Midbrain (tissue), 1 donor: ENCODE results near the gene PRKCZ.

ENCODE experiments used
- DNase-seq: peaks from one replicate; lab custom pipeline; 2025; lab: John Stamatoyannopoulos, UW

Gene PRKCZ

DNA sequence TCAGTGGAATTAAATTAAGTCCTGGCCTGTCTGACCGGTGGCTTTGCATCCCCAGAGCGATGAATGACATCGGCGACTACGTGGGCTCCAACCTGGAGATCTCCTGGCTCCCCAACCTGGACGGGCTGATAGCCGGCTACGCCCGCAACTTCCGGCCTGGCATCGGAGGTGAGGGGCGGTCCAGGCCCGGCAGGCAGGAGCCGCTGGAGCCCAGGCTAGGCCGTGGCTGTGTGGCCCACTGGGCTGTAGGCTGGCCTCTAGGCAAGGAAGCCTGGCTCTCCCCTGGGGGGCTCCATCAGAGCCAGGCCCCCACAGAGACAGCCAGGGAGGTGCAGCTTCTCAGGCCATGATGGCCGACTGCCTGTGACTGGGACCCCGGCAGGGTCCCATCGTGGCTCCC is 25.3 kb upstream of the PRKCZ start:
- no peak for DNase-seq

DNA sequence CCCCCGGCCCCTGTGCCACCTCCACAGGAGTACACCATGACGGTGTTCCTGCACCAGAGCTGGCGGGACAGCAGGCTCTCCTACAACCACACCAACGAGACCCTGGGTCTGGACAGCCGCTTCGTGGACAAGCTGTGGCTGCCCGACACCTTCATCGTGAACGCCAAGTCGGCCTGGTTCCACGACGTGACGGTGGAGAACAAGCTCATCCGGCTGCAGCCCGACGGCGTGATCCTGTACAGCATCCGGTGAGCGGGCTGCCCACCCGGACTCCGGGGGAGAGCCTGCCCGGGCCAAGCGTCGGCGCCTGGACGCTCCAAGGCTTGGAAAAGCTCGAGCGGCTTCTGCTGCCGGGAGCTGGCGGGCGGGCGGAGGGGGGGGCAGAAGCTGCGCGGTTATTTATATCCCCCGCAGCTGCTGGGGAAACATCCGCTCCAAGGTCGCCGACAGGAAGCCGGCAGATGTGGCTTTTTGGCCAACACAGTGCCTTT is 24.7 kb upstream of the PRKCZ start:
- DNase-seq: no peak

DNA sequence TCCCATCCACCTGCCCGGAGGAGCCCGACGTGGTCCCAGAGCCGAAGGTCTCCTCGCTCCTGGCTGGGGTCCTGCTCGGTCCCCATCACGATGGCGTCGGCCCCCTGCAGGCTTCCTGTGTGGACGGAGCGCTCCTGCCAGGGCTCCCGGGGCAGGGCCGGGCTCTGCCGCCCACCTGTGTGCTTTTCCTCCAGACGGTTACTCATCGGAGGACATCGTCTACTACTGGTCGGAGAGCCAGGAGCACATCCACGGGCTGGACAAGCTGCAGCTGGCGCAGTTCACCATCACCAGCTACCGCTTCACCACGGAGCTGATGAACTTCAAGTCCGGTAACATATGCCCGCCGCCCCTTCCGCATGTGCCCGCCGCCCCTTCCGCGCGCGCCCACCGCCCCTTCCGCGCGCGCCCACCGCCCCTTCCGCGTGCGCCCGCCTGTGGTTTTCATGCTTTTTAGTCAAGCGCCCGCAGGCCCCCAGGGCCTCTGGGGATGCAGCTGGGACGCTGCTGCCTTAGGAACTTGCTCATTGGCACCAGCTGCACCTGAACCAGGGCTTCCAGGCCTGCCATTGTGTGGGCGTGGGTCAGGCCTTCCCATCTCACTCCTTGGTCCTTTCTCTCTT is 22.1 kb upstream of the PRKCZ start:
- DNase-seq: no peak

DNA sequence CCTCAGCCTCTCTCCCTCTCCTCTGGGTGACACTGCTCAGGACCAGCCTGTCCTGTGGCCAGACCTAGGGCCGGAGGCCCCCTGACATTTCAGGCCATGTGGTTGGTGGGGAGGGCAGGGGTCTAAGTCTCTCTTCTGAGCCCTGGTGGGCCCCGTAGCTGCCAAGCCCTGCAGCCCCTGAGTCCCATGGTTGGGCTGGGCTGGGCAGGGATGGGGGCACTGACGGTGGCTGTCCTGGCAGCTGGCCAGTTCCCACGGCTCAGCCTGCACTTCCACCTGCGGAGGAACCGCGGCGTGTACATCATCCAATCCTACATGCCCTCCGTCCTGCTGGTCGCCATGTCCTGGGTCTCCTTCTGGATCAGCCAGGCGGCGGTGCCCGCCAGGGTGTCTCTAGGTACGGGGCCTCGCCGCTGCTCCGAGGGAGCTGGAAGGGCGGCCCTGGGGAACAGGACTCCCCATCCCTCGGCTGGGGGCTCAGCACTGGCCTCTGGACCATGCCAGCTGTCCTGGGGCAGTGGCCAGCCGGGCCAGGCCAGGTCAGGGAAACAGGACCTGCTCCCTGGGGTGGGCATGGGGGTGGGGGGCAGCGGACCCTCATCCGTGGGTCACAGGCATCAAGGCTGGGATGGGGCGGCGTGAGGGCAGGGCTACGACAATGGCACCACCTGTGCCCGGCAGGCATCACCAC is 21.2 kb upstream of the PRKCZ start:
- no peak for DNase-seq

DNA sequence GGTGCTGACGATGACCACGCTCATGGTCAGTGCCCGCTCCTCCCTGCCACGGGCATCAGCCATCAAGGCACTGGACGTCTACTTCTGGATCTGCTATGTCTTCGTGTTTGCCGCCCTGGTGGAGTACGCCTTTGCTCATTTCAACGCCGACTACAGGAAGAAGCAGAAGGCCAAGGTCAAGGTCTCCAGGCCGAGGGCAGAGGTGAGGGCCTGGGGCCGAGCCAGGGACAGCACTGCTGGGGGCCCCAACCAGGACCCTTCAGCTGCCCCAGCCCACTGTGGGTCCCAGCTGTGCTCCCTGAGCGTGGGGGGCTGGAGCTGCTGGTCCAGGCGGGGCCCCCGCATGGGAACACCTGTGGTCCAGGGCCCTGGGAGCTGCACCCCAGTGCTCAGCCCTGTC is 20.6 kb upstream of the PRKCZ start:
- no peak for DNase-seq

DNA sequence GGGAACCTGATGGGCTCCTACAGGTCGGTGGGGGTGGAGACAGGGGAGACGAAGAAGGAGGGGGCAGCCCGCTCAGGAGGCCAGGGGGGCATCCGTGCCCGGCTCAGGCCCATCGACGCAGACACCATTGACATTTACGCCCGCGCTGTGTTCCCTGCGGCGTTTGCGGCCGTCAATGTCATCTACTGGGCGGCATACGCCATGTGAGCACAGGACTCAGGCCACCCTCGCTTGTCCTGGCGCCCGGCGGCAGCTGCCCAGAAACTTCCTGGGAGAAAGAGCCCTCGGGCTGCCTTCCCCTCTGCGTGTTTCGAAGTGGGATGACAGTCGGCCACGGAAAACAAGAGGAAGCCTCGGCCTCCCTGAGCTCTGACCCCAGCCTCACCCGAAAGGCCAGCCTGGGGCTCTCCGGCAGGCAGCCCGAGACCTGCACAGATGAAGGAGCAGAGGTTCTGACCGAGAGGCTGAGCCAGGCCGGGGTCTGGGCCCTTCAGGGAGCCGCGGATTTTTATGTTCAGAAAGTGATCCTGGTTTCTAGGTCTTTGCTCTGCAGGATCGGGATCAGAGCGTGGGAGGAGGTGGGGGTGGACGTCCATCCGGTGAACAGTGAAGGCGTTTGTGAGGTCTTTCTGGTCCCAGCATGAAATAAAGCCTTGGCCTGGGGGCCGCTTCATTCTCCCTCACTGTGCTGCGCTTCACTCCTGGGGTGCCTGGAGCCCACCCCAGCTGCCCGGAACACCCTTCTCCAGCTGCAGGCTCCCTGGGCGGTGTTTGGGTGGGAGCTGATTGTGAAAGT is 19.9 kb upstream of the PRKCZ start:
- DNase-seq: no peak

DNA sequence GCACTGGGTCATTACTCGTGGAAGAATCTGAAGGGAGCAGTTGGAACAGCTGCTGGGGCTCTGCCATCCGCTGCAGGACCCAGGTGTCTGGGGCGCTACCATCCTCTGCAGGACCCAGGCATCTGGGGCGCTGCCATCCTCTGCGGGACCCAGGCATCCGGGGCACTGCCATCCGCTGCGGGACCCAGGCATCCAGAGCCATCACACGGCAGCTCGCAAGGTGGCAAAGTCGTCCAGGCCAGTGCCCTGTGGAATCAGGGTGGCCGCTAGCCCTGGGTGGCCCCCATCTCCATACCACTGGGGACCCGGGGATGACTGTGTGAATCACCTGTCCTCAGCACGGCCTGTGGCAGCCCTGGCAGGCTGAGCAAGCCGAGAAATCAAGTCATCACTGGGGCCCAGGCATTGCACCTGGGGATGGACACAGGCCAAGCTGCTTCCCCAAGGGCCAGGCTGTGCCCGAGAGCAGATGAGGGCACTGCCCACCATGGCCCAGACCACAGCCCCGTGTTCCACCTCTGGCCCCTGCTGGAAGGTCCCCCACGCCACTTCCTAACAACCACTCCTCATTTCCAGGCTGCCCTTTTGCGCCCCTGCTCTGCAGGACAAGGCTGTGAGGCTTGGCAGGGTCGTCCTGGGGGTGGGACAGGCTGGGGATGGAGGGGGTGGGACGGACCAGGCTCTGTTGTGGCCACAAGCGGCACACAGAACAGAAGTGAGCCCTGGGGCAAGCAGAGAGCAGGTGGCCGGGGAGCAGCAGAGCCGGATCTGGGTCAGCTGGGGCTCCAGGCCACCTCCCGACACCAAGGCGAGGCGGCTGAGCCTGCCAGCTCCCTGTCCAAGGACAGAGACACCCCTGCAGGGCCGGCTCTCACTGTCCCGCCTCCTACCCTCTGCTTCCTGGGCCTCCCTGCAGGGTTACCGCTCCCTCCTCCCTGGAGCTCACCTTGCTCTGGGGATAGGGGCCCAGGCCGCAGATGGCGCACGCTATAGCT is 18.4 kb upstream of the PRKCZ start:
- DNase-seq: no peak

DNA sequence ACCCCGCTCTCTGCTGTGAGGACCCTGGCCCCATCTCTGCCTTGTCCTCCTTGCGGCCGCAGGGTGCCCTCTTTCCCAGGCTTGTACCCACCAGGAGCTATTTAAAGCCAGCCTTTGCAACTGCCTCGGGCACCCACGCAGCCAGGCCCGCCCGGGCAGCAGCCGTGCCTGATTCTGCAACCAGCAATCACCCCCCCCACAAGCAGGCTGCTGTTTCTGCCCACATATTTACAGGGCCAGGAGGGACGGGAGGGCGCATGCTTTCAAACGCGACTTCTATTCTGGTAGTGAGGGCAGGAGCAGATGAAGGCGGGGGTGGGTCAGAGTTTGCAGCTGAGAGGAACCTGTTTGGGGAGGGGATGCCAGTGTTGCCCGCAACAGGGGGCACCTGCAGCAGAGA is 17.5 kb upstream of the PRKCZ start:
- DNase-seq: no peak

DNA sequence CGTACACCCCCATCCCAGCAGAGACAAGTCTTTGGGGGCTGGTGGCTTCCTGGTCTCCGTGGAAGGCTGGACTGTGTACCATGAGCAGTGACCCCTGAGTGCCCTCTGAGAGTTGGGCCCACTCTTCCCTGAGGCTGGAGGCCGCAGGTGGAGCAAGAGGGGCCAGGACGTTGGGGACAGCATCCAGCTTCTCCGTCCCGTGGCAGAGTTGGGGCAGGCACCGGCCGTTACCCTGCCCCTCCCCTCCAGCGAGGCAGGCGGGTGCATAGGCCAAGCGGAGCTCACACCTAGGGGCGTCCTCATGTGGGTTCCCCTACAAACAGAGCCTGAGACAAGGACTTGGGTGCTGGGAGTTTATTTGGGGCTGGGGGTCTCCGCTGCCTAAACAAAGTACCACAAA is 17.0 kb upstream of the PRKCZ start:
- no peak for DNase-seq

DNA sequence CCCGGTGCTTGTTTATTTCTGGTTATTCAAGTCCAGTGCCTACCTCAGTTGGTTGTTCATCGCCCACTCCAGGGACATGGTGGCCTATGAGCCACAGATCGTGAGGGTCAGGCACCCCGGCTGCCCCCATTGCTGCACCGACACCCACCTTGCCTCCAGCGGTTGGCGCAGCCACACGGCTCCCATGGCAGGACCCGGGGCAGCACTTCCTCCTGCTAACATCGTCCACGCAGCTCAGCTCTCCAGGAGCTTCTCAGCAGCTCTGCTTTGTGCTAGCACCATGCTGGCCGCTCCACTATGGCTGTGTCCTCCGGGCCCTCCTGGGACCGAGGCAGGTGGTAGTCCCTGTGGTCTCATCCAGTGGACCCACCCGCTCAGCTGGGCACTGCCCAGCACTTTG is 13.9 kb upstream of the PRKCZ start:
- DNase-seq: no peak

DNA sequence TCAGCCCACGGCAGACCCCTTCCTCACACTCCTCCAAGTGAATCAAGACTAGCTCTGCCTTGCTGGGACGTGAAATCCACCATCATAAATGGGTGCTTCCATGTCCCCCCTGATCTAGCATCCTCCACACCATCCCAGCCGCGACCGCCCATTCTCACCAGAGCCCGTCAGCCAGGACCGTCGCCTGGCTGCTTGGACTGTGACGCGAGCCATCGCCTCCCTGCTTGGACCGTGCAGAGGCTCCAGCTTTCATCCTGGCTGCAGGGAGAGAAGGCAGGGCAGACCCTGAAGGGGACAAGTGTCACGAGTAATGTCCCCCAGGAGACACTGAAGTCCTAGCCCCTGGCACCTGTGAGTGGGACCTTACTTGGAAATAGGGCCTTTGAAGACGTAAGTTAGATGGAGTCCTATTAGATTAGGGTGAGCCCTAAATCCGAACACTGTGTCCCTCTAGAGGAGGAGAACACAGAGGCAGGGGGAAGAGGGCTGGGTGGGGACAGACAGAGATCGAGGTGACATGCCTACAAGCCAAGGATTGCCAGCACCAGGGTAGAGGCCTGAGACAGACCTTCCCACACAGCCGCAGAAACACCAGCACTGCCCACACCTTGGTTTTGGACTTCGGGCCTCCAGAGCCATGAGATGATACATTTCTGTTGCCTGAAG is 12.8 kb upstream of the PRKCZ start:
- no peak for DNase-seq

DNA sequence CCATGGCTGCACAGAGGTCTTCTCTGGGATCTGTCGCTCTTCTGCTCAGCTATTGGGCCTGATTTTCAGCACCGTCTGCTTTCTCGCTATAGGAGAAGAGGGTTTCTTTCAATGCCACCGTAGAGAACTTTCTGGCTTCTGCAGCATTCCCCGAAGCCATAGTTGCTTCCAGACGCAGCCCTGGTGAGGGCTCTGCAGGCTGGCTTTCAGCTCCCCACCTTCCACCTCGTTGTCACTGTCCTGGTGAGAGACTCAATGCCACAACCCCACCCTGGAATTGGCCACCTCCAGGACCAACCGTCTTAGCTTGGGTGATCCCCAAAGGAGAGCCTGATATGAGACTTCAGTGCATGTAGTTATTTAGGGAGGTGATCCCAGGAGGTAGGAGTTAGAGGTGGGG is 12.0 kb upstream of the PRKCZ start:
- DNase-seq: no peak

DNA sequence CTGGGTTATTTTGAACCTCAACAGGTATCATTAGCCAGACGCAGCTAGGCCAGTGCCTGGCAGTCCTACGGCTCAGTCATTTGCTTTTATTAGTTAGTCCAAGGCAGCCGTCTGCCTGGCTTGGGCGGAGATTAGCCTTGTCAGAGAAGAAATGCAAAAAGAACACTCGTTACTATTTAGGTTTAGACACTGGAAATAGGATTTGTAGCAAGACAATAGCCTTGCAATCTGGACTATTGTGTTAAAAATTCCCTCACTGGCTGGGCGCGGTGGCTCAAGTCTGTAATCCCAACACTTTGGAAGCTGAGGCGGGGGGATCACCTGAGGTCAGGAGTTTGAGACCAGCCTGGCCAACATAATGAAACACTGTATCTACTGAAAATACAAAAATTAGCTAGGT is 11.0 kb upstream of the PRKCZ start:
- DNase-seq: no peak

DNA sequence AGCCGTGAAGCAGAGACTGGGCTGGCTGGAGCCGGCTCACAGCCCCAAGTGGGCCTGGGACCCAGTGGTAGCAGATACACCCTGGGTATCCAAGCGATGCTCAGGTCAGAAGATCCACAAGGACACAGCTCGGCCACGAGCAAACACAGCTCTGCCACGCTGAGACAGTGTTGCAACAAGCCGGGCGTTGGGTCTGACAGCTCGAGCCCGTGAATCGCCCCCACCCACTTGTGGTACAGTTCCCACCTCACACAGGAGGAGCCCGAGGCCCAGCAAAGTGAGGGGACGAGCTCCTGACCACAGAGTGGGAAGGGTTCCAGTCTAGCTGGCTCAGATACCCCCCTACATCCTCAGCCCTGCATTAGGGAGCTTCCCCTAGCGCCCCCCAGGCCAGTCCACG is 8.9 kb upstream of the PRKCZ start:
- DNase-seq: no peak

DNA sequence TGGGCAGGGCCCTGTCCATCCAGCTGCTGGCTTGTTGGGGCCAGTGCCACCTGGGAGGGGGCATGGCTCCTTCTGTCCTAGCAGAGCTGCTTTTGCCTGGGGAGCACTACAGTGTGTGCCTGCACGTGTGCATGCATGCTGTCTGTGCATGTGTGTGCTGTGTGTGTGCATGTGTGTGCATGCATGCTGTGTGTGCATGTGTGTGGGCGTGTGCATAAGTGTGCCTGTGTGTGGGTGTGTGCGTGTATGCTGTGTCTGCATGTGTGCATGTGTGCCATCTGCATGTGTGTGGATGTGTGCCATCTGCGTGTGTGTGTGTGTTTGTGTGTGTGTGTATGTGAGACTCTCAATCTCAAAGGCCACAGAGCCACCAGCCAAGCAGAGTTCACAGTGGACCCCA is 8.3 kb upstream of the PRKCZ start:
- DNase-seq: no peak

DNA sequence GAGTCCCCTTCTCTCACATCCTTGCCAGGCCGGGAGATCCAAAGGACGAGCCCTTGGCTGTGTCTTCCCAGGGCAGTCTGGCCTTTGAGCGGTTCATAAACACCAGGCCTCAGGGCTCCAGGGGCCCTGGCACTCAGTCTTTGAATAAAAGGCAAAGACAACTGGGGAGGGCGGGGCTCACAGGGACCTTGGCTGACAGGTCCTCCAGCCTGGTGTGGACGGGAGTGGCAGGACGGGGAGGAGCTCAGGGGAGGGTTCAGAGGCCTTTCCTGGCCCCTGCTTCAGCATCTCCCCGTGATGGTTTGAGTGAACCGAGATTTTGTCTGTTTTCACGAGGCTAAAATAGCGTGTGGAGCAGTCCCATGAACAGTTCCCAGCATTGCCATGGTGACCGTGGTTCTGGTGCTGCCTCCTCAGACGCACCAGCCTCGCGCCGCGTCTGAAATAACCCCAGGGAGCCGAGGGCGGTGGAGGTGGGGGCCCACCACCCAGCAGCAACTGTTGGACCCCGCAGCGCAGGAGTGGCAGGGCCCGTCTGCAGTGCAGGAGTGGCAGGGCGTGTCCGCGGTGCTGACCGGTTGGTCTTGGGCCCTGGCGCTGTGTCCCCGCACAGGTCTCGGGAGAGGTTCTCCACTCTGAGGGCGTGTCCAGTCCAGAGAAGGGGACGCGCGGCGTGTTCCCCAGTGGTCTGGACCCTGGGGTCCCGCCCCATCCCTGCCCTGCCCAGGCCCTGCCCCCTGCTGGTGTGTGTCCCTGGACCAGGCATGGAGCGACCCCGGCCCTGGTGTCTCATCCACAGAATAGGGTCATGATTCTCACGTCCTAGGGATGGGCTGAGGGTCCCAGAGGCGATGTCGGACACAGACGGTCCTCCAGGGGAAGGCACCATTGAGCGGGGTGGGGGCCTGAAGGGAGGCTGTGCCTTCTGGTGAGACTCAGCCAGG is 7.1 kb upstream of the PRKCZ start:
- DNase-seq: no peak

DNA sequence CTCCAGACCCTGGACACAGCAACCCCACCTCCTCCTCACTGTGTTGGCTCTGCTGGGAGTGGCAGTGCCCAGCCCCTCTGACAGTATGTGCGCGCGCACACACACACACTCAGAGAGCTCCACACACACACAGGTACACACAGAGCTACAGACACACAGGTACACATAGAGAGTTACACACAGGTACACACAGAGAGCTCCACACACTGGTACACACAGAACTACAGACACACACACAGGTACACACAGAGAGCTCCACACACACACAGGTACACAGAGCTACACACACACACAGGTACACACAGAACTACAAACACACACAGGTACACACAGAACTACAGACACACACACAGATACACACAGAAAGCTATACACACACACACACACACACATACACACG is 6.3 kb upstream of the PRKCZ start:
- DNase-seq: no peak

DNA sequence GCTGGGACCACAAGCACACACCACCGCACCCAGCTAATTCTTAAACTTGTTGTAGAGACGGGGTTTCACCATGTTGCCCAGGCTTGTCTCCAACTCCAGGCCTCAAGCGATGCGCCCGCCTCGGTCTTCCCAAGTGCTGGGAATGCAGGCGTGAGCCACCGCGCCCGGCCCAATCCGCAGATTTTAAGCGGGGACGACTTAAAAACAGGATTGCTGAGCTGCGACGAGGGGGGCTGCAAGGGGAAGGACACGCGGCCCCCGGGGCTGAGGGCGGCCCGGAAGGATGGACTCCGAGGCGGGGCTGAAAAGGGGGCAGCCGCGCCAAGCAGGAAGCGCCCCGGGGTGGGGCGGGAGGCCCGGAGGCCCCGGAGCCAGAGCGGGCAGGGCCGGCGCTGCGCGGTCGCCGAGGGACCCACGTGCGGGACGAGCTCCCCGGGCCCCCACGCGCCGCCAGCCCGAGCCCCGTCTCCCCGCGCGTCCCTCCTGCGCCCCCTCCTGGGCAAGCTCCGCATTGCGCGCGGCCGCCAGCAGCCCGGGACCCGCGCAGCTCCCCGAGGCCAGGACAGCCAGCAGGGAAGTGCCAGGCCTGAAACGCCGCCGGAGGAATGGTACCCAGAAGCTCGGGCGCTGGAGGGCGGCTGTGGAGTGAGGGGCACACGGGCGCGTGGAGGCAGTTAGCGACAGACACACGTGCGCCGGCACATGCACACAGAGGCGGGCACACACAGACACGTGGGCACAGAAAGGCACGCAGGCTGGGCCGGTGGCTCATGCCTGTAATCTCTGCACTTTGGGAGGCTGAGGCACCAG is 5.5 kb upstream of the PRKCZ start:
- peak; percentile 65 for DNase-seq

DNA sequence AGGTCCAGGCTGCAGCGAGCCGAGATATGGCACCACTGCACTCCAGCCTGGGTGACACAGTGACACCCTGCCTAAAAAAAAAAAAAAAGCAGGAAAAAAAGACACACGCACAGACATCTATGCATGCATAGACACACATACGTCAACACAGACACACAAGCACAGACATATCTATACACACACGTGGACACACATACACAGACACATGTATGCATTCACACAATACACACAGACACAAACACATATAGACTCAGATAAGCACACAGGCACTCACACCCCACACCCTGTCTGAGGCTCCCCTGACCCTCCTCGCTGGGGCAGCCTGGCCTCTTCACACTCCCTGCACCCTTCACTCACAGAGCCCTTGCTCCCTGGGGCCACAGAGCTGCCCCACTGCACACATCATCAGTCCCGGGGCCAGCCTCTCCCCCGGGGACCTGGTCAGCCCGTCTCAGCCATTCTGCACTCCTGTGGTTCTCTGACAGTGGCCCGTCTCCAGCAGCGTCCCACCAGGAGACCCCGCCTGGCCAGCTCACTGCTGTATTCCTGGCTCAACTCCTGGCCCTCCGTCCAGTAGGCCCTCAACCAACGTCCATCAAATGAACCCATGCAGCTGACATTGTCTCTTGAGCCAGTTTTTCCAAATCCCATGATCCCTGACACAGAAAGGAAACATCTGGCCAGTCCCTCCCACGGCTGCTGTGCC is 4.6 kb upstream of the PRKCZ start:
- DNase-seq: no peak
